NCI-H2227 (cell line): ENCODE measurements around the gene CEP126.
"Not testable (repeated sequence)": the region's sequence is repeated elsewhere in the genome, so short reads cannot be mapped to it uniquely, and the experiment has no call there.

Experiments
- DNase-seq: peaks from one replicate; lab custom pipeline; 2025; ENCODE audit not compliant: unreplicated experiment; lab: John Stamatoyannopoulos, UW

The CEP126 gene

DNA sequence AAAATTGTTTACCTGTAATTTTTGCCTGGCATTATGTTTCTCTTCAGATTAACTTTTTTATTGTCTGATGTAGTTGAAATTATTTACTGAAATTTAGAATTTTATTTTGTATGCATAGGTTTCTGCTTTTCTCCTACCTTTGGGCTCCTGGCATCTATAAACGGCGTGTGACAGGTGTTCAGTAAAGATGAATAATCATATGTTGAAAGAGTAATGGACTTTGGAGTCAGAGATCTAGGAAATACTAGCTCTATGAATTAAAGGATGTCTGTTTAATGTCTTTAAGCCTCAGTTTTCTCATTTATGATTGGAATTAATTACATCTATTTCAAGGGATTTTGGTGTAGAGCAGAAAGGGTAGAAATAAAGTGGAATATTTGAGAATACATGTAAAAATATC lies 8.7 kb downstream of the CEP126 start:
- DNase-seq = no peak

DNA sequence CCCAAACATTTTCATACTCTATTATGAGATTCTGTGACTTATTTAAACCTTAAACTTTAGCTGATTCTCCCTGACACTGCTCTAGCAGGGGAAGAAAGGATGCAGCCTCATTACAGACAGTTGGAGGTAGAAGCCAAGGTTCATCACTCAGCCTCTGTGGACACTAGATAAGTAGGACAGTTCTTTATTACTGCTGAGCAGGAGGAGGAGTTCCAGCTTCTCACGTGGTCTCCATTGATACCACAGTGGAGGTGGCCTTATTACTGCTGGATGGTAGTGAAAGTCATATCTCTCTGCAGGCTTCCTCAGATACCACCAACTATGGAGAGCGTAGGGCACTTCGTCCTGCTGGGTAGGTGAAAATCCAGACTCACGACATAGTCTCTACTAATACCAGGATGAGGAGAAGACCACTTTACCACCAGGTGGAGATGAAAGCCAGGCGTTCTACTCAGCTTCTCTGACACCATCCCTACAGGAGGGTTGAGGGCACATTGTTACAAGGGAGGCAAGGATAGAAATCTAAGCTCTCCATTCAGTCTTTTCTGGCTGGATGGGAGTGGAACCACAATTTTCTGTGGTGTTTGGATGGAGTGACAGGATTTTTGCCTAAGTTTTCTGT lies 14.6 kb downstream of the CEP126 start:
- DNase-seq = no peak

DNA sequence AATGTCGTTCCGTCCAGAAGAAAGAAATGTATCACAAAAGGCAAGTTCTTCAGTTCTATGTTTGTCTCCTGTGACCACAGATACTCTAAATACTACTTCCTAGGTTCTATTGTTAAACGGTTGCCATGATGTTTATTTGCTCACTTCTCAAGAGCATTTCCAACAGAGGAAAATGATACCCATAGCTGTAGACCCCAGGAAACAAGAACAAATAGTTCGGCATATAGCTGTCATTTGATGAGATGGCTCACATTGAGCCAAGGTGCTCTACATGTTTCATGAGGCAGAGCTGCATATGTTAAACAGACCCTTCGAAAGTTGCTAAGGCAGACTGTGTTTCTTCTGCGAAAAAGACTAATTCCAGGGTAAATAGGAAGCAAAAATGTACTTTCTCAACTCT lies 16.9 kb downstream of the CEP126 start:
- DNase-seq = no peak

DNA sequence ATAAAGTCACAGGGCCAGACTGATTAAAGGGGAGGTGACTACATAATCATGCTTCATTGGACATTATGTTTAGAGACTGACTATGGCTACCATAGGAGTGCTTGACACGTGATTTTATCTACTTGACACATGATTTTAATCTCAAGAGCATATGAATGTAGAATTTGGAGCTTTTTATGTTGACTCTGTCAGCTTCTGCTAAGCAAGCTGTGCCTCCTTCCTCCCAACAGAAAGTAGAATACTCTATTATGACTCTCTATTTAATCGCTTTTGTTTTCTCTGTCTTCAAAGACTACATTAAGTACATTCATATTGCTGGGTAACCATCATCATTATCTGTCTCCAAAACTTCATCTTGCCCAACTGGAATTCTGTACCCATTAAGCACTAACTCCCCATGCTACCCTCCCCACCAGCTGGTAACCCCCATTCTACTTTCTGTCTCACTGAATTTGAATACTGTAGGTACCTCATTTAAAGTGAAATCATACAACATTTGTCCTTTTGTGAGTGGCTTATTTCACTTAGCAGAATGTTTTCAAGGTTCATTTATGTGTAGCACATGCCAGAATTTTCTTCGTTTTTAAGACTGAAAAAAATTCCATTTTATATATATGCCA lies 26.2 kb downstream of the CEP126 start:
- DNase-seq = no peak

DNA sequence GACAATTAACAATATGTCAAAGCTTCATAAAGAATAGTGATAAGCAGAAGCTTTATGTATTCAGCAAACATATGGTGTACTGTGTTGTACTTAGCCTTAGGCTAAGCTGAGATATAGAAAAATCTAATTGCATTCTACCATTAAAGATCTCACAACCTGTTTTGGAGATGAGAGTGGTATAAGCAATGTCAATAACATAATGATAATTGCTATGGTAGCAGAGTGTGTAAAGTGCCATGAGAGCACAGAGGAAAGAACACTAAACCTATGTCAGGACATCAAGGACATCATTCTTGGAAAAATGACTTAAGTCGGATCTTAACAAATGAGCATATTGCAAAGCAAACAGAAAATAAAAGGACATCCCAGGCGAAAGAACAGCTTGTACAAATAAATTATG lies 30.1 kb downstream of the CEP126 start:
- no peak for DNase-seq

DNA sequence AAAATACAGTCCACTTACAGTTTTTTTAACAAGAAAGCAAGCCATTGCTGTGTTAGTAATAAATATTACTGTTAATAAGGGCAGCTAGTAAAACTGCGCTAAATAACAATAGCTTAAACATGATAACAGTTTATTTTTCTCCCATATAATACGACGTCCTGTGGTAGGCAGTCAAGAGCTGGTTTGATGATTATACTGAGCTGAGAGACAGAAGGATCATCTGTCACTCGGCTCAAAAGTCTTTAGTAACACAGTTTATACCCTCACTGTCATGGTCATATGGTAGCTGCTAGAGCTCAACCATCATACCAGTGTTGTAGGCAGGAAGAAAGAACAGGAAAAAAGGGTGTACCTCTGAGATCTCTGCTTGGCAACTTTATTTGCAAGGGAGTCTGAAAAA lies 30.6 kb downstream of the CEP126 start:
- no peak for DNase-seq

DNA sequence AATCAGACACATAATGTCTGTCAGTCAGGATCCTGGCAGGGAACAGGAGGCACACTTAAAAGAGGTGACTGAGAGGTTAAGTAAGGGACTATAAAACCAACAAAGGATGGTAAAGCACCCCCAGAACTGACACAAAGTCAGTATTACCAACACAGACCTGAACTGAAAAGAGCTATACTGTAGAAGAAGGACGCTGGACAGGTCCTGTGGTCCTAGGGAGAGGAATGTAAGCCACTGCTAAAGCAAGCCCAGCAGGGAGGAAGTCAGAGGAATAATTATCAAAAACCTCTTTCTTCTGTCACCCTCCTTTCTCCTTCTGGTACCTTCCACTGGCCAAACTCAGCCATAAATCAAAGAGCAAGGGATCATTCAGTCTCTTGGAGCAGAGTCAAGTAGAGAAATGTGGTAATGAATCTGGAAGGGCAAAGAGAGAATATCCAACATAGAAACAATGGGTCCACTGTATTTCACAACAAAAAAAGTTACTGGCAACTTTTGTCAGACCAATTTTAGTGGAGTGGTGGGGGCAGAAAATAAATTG lies 34.9 kb downstream of the CEP126 start:
- DNase-seq = no peak

DNA sequence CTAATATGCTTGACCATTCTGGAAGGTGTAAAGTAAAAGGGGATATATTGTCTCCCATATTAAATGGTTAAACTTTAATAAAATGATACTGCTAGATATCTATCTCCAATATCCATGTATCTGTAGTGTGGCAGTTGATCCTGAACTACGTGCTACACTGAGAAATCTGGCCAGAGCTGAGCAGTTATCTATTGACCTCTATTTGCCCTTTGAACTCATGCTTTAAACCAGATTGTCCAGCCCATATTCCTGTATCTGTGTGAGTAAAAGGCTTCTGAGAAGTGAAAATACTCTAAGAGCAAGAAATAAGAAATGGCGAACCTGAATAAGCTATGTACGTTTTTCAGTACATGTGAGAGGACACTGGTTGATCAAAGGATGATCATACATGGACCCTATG lies 40.5 kb downstream of the CEP126 start:
- DNase-seq = no peak

DNA sequence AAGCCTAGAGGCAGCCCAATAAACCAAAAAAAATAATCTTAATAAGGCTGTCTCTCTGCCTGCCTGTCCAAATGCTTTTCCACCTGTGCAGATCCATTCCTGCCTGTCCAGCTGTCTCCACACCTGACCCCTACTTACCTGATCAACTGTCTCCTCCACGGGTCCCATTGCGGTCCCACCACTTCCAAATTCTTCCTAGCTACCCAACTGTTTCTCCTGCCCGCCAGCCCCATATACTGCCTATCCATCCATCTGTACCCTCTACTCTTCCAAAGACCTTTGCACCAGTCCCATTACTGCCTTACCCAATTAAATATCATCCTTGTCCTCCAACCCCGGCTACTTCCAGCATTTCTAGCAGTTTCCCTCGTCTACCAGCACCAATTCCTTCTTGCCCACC lies 40.9 kb downstream of the CEP126 start:
- DNase-seq = no peak

DNA sequence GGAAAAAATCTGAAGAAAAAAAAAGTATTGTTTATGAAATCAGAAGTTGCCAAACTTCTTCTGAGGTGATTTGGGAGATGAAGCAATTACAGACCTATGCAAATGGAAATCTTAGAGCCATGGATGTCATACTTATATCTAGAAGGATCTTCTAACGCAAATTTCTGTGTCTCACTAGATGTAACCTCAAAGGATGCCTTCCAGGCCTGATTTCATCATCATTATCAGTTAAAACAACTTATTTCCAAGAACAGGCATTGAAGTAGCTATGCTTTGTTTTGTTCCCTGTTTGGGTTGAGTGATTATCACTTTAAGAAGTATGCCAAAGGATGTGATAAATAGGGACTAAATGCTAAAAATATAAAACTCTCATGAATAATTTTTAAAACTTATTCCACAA lies 45.4 kb downstream of the CEP126 start:
- no peak for DNase-seq

DNA sequence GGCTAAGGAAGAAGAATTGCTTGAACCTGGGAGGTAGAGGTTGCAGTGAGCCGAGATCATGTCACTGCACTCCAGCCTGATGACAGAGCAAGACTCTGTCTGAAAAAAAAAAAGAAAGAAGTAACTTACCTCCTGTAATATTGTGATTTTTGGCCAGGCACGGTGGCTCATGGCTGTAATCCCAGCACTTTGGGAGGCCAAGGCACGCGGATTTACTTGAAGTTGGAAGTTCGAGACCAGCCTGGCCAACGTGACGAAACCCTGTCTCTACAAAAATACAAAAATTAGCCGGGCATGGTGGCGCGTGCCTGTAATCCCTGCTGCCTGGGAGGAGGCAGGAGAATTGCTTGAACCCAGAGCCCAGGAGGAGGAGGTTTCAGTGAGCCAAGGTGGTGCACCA lies 49.4 kb downstream of the CEP126 start:
- DNase-seq = not testable (repeated sequence)

DNA sequence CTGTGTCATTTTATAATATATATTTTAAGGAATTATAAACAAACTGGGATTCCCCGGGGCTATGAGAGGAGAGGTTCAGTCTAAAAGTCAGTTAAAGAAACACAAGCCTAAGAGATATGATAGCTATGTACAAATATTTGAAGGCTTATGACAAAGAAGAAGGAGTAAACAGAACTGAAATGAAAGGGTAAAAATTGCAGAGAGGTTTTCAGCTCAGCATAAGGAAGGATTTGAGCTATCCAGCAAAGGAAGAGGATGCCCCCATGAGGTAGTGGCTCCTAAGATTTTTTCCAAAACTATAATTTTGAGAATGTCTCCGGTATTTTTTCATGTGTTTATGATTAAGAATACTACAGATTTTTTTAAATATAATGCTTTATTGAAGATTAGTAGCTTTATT lies 59.4 kb downstream of the CEP126 start:
- DNase-seq = no peak

DNA sequence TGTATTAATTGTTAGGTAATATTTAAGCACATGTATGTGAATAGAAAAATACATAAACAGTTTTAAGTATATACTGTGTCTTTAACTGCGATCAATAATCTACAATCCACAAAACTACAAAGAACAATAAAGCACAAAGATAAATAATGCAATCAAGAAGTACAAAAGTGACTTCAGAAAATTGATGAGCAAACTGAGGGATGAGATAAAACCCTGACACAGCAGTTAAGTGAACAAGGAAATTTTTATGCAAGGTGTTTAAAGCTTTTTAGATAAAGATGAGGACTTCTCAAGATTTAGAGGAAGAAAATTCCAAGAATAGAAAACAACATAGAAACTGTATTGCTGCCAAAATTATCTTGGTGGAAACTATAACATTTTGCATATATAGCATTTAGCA lies 60.0 kb downstream of the CEP126 start:
- no peak for DNase-seq

DNA sequence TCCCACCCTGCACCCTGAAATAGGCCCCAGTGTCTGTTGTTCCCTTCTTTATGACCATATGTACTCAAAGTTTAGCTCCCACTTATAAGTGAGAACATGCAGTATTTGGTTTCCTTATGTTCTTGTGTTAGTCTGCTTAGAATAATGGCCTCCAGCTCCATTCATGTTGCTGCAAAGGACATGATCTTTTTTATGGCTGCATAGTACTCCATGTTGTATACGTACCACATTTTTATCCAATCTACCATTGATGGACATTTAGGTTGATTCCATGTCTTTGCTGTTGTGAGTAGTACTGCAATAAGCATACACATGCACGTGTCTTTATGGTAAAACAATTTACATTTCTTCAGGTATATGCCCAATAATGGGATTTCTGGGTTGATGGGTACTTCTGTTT lies 60.9 kb downstream of the CEP126 start:
- DNase-seq = no peak

DNA sequence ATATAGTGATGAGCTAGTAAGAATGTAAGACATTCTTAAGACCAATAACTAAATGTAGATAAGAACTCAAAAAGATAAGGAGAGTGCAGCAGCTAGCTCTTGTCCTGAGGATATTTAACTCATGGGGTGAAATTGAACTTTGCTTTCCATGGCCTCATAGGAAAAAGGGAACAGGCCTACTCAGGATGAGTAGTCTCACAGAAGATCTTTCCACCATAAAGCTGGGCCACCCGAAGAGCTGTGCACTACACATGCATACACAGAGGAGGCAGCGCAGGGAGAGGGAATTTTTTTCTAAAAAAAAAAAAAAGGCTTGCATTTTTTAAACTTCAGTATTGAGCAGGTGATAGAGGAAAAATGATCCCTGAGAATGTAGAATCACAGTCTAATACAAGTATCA lies 72.6 kb downstream of the CEP126 start:
- no peak for DNase-seq

DNA sequence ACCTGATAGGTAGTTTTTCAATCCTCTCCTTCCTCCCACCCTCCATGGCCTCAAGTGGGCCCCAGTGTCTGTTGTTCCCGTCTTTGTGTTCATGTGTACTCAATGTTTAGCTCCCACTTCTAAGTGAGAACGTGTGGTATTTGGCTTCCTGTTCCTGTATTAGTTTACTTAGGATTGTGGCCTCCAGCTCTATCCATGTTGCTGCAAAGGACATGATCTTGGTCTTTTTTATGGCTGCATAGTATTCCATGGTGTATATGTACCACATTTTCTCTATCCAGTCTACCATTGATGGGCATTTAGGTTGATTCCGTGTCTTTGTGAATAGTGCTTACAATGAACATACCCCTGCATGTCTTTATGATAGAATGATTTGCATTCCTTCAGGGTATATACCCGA lies 78.4 kb downstream of the CEP126 start:
- DNase-seq = no peak

DNA sequence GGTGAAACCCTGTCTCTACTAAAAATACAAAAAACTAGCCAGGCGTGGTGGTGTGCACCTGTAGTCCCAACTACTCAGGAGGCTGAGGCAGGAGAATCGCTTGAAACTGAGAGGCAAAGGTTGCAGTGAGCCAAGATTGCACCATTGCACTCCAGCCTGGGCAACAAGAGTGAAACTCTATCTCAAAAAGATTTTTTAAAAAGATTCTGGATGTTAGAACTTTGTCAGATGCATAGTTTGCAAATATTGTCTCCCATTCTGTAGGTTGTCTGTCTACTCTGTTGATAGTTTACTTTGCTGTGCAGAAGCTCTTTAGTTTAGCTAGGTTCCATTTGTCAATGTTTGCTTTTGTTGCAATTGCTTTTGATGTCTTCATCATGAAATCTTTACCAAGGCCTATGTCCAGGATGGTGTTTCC lies 79.3 kb downstream of the CEP126 start:
- not testable (repeated sequence) for DNase-seq

DNA sequence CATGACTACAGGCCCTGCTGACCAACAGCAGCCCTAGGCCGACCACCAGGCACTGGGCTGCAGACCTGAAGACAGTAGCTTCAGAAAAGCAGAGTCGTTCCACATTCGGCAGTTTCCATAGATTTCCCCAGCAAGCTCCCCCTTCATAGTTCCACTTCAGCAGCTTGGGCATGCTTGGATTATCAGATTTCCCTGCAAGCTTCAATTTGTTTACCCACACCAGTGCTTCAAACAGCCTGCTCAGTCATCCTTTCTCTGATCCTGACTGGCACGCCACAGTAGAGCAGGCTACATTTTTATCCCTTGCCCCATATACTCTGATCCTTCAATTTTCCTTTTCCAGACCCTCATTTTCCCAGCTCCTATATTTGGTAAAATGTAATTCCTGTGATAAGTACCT lies 81.3 kb downstream of the CEP126 start:
- no peak for DNase-seq

DNA sequence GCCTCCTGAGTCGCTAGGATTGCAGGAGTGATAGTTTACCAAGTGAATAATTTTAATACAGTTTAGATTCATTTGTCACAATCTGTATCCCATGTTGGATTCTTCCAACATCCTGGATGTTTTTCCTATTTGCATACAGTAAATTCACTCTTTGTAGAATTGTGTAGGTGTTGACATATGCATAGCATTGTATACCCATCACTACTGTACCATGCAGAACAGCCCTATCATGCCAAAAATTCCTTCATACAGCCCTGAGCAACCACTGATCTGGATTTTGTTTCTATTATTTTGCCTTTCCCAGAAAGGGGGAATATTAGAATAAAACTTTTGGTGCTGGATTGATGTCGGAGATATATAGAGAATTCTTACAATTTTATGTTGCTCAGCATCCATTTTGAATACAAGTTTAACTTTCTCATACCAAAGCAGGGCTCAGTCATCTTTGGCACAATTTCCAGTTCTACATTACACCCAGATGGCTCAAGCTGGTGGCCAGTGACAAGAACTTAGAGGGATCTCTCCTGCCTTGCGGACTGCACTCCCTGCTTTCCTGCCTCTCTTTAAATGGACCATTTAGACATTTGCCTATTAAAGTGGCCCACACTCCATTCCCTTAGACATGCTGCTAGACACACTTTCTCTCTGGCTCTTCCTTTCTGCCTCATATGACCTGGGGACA lies 87.0 kb downstream of the CEP126 start:
- DNase-seq = no peak

DNA sequence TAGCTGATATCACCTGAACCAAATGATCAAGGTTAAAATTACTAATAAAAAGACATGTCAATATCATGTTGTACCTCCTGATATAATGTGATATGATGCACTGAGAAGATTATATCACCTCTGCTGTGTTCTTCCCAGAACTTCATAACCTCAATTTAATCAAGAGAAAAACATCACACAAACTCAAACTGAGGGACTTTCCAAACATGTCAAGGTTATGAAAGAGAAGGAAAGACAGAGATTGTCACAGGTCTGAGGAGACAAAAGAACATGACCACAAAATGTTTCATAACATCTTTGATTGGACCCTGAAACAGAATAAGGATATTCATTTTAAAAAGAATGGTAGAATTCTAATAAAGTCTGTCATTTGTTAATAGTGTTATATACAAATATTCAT lies 89.4 kb downstream of the CEP126 start:
- no peak for DNase-seq

DNA sequence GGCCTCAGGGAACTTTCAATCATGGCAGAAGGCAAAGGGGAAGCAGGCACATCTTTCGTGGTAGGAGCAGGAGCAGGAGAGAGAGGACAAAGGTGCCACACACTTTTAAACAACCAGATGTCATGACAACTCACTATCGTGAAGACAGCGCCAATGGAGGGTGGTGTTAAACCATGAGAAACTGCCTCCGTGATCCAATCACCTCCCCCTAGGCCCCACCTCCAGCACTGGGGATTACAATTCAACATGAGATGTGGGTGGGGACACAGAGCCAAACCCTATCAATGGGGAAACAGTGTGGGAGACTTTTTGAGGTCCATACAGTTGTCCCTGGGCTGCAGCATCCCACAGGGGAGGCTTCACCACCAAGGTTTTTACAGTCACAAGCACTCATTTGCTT lies 90.5 kb downstream of the CEP126 start:
- DNase-seq = no peak

DNA sequence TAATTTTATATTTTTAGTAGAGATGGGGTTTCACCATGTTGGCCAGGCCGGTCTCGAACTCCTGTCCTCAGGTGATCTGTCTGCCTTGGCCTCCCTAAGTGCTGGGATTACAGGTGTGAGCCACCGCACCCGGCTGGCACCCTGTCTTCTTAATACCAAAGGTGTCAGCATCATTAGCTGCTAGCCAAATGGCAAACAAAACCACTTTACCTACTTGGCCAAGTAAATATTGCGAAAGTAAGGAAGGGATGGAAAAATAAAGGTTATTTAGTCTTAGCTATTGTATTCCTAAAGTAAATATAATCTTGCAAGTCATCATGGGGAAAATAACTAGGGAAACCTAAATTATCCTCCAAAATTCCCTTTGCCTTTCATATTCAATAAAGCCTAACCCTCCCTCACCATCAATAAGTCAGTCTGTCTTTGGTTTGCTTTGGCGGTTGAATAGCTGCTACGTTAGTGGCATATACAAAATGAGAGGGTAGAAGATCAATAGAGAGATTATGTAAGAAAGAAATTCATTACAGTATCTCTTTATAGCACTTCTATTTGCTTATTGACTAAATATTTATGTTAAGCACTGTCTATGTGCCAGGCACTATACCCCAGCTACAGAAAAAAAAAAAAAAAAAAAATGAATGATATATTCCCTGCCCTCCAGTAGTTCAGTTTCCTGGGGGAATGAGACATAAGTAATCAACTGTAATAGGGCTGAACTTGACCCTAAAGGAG lies 92.2 kb downstream of the CEP126 start:
- DNase-seq = no peak
